Stimulated activated CD4-positive, alpha-beta T cell treated with anti-CD3 and anti-CD28 coated beads, Interleukin-1b, Interleukin-23, amount 100 ng/mL, for 4 hours (primary cell): Measurements from ENCODE around the gene CCNJL.

Experiments
- DNase-seq, 2 donors: peaks; one replicate each; pipeline ENCODE4 v3.0.0-alpha.2; 2020; ENCODE audit warnings: low read depth in 2 of 2

Gene CCNJL

DNA sequence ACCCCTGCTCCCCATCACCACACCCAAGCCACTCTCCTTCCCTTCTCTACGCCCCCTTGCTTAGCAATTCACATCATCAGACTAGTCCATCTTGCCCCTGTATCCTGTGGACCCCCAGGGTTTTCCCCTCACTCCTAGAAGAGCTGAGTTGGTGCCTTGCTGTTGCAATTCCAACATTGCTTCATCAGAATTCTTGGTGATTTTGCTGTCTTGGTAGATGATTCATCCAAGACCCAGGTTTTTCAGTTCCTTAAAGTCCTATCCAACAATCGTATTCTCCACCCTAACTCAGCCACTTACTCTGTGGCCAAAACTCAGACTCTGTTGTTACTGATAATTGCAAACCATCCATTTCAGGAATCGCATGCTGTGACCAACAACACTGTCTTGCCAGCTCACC, 21.4 kb upstream of the CCNJL start:
- no peak for DNase-seq

DNA sequence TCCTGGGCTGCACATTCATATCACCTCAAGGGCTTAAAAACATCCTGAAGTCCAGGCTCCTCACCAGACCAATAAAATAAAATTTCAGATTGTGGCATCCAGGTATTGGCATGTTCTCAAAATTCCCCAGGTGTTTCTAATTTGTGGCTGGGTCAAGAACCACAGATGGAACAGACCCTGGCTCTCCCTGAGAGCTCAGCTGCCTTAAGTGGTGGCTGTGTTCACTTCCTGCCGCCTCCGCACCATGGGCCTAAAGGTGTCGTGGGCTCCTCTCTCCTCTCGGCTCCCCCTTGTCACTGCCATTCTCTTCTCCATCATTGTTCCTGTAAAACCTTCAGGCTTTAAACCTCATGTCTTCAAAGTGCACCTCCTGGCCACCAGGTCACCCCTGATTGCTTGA, 17.8 kb upstream of the CCNJL start:
- DNase-seq, result no peak

DNA sequence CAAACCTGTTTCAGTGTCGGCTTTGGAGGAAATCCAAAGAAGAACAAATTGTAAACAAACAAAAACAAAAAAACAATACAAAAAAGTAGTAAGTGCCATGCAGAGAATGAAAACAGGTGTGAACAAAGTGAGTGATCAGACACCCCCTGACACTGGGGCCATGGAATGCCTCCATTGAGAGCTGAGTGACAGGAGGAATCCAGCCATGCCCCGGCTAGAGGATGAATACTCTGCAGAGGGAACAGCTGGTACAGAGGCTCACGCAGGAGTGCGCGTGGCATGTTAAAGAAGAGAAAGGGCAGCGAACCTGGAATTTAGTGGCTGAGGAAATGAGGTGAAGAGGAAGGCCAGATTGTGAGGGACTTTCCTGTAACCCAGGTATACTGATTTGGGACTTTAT, 15.5 kb upstream of the CCNJL start:
- no peak for DNase-seq

DNA sequence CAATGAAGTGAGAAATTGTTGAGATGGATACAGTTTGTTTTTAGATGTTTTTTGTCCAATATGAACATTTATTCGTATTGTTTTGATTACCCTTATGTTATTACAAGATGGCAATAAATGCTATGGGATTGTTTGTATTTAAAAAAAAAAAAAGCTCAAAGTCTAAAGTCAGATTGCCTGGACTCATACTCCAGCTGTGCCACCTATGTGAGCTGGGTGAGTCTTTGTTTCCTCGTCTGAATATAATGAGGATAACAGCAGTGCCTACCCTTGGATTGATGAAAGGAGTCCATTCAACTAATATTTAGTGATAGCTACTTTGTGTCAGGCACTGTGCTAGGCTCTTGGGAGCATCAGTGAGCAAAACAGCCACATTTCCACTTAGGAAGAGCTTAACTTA, 14.6 kb upstream of the CCNJL start:
- DNase-seq, result no peak

DNA sequence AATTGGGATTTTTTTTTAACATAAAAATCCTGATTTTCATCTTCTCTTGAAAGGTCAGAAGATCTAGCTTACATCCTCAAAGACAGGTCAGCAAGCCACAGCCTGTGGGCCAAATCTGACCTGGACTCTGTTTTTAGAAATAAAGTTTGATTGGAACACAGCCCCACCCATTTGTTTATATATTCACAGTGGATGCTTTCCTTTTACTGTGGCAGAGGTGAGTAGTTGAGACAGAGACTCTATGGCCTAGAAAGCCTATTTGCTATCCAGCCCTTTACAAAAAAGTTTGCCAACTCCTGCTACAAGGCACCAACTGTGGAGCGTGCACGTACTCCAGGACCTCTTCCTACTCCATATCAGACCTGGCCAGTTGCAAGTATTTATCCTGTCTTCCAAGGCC, 13.4 kb upstream of the CCNJL start:
- DNase-seq, result no peak

DNA sequence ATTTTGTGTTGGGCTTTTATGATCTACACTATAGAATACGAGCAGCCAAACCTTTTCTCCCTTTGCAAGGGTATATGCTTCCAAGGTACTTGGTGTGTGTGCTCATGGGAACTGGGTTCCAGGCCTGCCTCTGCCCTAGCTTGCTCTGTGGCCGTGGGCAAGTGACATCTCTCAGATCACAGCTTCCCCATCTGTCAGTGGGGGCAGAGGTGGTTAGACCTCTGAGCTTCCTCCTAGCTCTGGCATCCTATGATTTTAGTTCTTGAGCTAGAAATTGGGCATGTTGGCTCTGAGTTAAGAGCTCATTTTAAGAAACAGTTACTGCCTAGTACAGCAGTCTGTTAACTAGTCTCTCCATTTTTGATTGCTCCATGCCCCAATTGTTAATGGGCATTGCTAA, 12.5 kb upstream of the CCNJL start:
- no peak for DNase-seq

DNA sequence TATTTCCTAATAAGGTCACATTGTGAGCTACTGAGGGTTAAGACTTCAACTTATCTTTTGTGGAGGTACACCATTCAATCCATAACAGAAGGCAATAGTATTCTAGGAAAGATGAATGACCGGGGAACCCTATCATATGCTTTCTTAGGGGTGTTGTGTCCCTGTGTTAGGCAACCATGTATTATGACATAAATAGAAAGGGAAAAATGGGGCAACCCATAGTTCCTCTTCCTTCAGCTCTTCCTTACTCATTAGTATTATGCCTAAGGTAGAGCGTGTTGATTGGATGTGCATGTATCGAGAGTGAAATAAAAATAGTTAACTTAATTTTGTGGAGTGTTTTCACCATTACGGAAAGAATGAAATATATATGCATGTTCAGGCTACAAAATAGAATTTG, 6.0 kb upstream of the CCNJL start:
- no peak for DNase-seq

DNA sequence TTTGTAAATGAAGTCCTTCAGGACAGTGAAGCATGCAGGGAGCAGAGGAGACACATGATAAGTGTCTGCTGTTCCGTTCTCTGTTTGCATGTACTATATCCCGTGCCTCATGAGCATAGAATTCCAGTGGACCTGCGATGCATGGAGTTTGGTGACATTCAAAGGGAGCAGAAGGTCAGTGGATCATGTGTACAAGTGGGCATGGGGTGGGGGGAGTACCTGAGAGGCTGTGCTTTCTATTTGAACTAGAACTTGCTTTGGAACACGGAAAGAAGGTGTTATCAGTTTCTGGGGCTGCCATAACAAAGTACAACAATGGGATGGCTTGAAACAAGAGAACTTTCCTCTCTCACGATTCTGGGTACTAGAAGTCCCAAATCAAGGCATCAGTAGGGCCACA, 5.1 kb upstream of the CCNJL start:
- no peak for DNase-seq

DNA sequence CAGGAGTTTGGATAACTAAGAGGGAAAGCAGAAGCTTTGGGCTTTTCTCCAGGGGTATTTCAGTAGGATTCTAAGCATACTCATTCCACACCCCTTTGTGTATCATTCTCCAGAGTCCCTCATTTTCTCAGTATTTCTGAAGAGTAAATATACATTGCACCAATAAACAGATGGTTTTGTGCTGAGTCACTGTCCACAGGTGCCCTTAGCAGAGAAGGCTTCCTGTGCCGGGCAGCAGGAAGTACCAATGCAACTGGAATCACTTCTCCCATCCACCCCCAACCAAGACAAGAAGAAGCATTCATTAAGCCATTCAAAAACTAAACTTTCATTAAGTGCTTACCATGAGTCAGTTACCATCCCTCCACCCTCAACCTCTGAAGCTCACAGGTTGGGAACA, 3.6 kb upstream of the CCNJL start:
- no peak for DNase-seq

DNA sequence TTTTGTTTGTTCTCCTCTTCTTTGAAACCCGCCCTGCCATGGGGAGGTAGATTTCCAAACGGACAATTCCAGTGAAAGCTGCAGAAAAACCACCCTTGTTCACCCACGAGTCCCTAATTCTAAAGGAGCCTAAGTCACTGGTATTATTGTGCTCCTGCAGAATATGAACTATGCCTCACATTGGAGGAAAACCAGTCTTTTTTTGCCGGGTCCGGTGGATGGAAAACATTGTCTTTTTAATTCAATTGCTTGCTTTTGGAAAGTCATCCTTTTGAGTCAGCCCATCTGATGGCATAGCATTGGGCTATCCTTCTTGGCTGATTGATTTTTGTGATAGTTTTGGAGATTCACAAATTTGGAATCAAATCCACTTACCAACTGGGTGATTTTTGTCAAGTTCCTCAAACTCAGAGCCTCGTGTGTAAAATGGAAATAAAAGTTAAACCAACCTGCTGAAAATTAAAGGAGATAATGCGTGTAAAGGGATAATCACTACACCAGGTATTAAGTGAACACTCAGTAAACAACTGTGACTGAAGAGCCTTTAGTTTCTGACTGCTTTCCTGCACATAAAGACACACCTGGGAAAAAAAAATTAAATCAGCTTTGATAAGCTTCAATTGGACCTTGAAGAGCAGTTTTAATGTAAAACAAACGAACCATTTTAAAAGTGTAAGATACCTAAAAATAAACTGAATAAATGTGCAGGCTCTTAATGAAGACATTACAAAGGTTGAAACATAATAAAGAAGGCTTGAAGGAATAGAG, 780 bp upstream of the CCNJL start:
- no peak for DNase-seq

DNA sequence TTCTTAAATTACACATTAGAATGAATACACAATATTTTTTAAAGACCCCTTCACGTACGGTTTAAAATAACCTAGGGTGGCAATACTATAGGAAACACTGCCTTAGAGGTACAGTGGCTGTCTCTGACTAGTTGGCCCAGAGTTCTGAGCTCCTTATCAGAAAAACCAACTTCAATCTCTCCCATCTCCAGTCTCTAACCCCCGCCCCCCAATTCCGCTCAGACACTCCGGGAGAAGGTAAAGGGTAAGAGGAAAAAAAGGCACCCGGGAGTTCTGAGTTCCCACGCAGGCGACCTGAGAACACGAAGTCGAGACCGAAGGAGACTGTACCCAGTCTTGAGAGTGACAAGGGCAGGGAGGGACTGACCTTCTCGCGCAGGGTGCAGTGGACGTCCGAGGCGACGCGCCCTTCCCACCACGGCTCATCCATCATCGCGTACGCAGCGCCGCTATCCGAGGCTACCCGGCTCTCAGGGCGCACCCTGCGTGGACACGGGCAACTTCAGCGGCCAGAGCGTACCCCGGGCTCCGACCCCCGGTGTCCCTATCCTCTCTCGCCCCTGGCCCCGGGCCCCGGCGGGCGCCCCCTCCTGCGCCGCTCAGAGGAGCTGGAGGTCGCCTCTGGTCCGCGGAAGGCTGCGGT, 752 bp downstream of the CCNJL start:
- no peak for DNase-seq

DNA sequence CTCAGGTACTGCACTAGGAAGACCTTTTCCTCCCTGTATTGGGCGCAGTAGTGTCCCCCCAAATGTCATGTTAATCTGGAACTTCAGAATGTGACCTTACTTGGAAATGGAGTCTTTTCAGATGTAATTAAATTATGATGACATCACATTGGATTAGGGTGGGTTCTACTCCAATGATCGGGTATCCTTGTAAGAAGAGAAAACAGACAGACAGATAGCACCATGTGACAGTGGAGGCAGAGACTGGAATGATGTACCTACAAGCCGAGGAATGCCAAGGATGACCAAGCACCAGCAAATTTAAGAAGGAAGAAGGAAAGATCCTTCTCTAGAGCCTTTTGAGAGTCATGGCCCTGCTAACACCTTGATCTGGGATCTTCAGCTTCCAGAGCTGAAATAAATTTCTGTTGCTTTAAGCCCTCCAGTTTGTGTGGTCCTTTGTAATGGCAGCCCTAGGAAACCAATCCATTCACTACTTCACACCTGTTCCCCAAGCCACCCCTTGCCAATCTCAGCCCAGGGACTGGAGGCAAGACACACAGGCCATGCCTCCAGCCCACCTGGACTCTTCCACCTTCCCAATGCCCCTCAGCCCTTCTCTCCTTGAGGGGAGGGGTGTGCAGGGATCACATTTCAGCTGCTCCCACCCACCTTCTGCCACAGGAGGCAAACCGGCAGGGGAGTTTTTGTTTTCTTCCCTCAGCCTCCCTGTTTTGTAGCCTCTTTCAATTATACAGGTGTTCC, 1.6 kb downstream of the CCNJL start:
- no peak for DNase-seq

DNA sequence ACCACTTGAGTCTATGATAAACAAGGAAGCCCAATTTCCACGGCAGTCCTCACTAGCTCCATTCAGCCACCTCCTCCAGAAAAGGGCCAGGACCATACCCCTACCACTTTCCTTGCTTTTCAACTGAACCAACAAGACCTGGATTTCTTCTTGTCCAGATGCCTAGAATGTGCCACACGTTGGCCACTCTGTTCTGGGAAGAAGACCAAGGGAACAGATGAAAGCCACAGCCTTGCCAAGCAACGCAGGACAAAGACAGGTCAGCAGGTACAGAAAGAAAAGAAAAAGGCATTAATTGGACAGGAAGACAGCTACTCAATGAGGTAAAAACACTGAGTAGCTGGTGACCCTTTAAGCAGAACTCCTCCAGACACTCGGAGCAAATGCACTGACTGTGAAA, 2.2 kb downstream of the CCNJL start:
- no peak for DNase-seq

DNA sequence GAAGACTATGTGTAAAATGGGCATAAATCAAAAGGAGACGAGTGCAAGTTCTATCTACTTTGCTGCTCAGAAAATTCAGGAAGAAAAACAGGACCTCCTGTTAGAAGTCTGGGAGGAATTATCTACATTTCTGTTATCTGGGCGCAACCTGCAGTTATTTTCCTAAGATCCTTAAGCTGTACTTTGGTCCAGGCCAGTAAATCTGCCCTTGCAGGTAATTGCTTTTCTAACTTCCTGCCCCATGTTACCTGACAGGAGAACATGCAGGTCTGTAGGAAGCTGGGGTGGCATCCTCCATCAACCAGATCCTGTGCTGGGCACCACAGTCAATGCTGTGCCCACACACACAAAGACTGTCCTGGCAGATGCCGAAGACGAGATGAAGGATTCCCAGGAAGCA, 5.7 kb downstream of the CCNJL start:
- no peak for DNase-seq

DNA sequence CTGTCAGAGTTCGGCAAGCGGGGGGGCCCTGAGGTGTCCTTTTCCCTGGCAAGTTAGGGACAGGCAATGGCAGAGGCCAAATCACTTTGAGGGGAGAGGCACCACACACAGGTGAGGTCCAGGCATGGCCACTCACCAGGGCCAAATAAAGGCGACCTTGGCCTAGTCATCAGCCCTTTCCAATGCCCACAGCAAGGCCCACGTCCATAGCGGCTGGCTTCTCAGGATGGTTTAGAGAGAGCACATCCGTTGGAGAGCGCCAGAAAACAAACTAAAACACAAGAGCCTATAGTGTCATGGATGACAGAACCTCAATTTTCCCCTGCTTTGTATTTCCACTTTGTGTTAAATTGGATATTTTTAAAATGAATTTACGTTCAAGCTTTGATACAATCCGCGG, 7.0 kb downstream of the CCNJL start:
- DNase-seq, result no peak

DNA sequence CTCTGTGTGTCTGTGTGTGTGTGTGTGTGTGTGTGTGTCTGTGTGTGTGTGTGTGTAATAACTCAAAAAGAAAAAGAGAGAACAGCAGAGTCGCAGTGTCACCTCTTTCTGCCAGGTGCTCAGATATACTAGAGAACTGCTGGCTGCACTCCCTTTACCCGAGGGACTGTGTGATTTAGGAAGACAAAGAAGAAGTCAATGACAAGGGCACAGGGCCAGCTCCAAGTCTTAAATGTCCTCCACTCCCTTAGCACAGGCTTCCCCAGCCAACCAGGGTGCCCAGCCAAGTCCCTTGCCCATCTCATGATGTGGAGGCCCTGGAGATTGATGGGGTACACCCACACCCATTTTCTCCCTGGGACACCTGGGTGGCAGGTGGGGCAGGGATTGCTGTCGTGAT, 8.7 kb downstream of the CCNJL start:
- no peak for DNase-seq

DNA sequence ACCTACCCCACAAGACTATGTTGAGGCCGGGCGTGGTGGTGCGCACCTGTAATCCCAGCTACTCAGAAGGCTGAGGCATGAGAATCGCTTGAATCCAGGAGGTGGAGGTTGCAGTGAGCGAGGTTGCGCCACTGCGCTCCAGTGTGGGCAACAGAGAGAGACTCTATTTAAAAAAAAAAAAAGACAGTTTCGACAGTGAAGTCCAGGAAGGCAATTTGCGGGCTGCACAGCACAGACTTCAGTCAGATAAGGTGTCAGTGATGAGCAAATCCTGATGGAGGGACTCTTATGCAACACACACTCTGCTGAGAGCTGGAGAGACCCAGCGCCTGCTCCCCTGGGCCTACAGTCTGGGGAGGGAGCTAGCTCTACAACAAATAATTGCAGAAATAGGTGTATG, 14.2 kb downstream of the CCNJL start:
- DNase-seq, result no peak

DNA sequence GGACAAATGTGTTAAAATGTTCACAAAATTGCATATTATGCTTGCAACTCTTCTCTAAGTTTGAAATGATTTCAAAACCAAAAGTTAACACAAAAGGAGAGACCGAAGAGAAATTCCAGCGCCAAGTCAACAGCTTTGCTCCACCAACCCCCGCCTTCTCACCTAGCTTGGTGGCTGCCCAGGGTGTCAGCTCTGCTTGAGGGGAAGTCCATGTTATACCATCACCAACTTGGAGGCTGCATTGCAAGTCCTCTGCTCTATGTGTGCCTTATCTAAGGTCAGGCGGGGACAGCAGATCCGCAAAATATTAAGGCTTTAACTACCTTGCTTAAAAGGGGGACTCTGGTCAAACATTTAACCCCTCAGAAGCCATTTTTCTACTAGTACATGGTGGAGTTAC, 14.6 kb downstream of the CCNJL start:
- DNase-seq, result no peak

DNA sequence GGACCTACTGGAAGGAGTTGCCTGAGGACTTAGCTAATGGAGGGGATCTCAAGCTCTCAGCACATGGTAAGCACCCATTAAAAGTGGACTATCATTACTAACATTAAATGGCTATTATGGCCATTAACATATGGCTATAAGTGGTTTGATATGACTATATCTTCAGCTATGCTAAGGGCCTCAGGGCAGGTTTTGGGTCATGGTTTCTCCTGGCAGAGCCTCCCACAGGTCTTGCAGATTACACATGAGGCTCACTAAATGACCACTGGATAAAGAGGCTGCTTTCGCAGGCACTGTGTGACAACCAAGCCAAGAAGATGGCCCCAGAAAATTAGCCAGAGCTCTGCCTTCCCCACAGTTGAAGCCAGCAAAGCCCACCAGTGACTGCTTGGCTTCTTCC, 15.4 kb downstream of the CCNJL start:
- DNase-seq, result no peak

DNA sequence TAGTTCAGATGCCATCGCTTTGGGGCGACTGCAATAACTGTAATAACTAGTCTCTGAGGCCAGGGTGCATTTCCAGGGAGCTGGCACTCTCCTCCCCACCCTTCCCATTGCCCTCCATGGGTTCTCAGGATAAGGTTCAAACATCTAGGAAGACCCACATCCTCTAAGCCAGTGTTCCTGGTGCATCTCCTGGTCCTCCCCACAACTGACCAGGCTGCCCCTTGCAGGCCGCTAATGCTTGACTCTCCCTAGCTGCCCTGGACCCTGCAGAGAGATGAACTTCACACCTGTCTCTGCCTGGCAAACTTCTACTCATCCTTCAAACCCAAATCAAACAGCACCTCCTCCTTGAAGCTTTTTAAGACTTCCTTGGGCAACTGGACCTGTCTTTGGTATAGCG, 15.9 kb downstream of the CCNJL start:
- no peak for DNase-seq

DNA sequence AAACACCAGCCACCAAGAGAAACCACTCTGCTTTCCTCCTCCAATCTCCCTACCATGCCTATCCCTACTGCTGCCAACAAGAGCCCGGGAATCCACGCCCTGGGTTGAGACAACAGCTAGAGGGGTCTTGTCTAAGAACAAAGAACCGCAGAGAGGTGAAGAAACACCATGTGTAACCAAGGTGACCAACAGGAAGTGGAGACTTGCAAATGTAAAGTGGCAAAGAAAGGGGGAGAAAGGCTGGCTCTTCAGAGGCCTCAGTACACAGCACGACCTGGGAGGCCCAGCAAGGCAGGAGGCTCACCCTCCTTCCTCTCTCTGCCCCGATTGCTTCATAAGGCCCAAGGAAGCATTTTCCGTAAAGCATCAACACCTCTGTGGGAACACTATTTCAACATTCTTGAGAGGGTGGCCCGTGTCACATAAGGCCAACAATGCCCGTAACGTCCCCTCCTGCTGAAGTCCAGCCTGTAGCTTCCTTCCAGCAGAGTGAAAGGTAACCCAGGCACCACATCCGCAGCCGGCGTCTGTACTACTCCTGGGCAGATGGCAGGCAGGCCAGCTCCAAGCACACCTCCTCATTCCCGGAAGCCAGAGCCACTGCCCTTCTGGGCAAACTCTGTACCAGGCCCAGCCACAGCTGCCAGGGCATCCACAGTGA, 18.3 kb downstream of the CCNJL start:
- DNase-seq, result no peak

DNA sequence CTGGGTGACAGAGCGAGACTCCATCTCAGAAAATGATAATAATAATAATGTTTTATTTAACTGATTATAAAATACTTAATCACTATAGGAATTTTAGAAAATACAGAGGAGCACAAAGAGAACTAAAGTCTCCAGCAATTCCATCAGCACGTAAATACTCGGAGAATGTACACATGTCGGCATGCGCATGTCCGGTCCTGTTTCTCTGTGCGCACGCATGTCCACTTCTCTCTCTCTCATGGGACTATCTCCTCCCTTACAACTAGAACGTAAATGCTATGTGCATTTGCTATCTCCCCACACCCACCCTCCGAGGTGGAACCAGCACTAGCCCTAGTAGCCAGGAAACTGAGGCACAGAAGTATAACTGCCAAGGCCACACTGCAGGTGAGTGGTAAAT, 19.0 kb downstream of the CCNJL start:
- DNase-seq, result no peak

DNA sequence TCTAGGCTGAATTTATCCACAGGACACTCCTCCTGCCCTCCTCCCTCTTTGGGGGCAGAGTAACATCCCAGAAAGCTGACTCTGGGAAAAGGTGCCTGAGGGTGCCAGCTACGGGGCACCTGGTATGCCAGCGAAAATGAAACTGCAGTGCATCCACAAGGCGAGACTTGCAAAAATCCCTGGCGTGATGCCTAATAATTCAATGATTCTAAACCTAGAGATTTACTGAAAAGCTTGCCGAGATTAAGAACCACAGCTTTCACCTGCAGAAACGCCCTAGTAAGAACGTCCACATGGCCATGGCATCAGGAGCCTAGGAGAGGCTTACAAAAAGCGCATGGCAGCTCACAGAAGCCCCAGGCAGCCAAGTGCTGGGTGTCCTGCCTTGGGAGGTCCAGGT, 20.9 kb downstream of the CCNJL start:
- DNase-seq, result no peak
